ENCODE data around the gene SAP30.

SAP30 gene

DNA sequence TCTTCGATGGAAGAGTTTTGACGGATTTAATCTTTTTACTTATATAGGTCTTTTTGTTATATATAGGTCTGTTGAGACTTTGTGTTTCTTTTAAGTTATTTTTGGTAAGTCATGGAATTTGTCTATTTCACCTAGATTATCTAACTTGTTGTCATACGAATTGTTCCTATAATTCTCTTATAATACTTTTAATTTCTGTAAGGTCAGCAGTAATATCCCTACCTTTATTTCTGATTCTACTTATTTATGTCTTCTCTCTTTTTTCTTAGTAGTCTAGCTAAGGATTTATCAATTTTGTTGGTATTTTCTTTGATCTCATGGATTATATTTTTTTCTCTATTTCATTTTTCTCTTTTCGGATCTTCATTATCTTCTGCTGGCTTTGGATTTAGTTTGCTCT is 11.6 kb downstream of the SAP30 start:
- TF ChIP-seq, protein P1, sequence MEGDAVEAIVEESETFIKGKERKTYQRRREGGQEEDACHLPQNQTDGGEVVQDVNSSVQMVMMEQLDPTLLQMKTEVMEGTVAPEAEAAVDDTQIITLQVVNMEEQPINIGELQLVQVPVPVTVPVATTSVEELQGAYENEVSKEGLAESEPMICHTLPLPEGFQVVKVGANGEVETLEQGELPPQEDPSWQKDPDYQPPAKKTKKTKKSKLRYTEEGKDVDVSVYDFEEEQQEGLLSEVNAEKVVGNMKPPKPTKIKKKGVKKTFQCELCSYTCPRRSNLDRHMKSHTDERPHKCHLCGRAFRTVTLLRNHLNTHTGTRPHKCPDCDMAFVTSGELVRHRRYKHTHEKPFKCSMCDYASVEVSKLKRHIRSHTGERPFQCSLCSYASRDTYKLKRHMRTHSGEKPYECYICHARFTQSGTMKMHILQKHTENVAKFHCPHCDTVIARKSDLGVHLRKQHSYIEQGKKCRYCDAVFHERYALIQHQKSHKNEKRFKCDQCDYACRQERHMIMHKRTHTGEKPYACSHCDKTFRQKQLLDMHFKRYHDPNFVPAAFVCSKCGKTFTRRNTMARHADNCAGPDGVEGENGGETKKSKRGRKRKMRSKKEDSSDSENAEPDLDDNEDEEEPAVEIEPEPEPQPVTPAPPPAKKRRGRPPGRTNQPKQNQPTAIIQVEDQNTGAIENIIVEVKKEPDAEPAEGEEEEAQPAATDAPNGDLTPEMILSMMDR (IDR thresholded peaks at IDR 0.05) = no peak
- TF ChIP-seq ZFX (IDR thresholded peaks at IDR 0.05; ENCODE audit: borderline replicate concordance) = no peak
- no peak overlapping the region for H3K27ac ChIP-seq

DNA sequence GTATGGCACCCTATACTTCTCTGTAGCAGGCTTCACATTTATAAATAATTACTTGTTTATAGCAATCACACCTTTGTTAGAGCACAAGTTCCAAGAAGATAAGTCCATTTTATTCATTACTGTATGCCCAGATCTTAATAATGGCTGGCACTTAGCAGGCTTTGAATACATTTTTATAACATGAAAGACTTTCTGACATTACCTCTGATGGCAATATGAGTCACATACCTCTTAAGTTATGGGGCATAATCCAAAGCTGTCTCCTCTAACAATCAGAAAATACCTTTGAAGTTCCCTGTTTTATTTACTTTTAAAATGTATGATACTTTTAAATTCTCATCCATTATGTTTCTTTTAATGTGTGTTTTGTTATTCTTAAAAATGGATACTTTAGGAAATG is 16.0 kb downstream of the SAP30 start:
- no peak for TF ChIP-seq ZFX (IDR thresholded peaks at IDR 0.05; ENCODE audit: borderline replicate concordance)
- TF ChIP-seq, protein P1 (IDR thresholded peaks at IDR 0.05) = no peak

GRCh38 chr4:173391701-173392100 is 20.9 kb downstream of the SAP30 start:
- no peak for TF ChIP-seq ZFX (IDR thresholded peaks at IDR 0.05; ENCODE audit: borderline replicate concordance)
- TF ChIP-seq, protein P1 (IDR thresholded peaks at IDR 0.05) = no peak

More for the DNA sequence above, 16.0 kb downstream of the SAP30 start:
- H3K27ac ChIP-seq = no peak overlapping the region

DNA sequence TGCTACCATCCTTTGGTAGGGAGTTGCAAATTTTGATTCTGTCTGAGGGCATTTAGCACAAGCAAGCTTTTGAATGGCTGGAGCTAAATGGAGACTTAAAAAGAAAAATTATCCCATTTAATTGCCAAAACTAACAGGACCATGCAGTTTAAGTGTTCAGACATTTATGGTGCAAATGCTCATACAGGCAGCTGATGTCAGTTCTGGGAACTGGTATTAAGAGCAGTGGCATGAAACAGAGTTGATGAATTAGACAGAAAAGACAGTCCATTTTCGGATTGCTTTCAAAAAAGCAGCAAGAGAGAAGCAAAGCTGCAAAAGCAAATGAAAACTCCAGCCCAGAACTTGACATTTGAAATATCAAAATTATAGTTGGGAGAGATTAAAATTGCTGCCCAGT is 26.9 kb downstream of the SAP30 start:
- TF ChIP-seq, protein P1 (IDR thresholded peaks at IDR 0.05) = no peak
- H3K27ac ChIP-seq = no peak overlapping the region

More at GRCh38 chr4:173391701-173392100, 20.9 kb downstream of the SAP30 start:
- H3K27ac ChIP-seq = no peak overlapping the region

- TF ChIP-seq, protein P1 (IDR thresholded peaks at IDR 0.05) = no peak
- no peak for TF ChIP-seq ZFX (IDR thresholded peaks at IDR 0.05; ENCODE audit: borderline replicate concordance)
- H3K27ac ChIP-seq = no peak overlapping the region
Measured at GRCh38 chr4:173398220-173398619, 27.5 kb downstream of the SAP30 start.

DNA sequence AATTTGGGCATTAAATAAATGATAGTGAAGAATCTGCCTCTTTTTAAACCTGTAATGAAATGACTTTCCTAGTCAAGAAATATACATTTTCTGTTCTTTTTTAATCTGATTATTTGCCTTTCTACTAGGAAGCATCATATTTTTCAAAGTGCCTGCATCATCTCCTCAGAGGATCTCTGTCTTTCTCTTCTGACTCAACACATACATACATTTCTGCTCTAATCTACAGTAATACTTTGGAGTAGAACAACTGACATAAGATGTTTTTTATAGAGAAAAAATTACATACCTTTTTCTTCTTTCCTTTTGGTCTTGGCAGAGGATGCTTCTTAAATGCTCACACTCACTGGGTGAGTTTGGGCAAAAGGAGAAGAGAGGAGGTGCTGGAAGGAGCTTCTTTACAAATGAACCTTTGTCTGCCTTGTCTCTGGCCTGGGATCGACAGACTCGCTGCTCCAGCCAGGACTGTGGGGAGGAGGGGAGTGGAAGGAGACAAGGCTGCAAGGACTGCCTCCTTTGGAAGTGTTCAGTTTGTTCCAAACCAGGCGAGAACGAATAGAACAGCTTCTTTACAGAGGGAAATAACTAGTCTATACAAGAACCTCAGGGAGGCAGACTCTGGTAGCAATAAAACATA is 28.1 kb downstream of the SAP30 start, which contains the start of gene SCRG1:
TSS of gene SCRG1 (minus strand) at position 338 of the 637 bp plus-strand sequence. CDS start 7,702 bp downstream, outside the sequence.
- TF ChIP-seq, protein P1 (IDR thresholded peaks at IDR 0.05) = no peak
- TF ChIP-seq ZFX (IDR thresholded peaks at IDR 0.05; ENCODE audit: borderline replicate concordance) = no peak
- no peak within 1 kb of the TSS for H3K27ac ChIP-seq

DNA sequence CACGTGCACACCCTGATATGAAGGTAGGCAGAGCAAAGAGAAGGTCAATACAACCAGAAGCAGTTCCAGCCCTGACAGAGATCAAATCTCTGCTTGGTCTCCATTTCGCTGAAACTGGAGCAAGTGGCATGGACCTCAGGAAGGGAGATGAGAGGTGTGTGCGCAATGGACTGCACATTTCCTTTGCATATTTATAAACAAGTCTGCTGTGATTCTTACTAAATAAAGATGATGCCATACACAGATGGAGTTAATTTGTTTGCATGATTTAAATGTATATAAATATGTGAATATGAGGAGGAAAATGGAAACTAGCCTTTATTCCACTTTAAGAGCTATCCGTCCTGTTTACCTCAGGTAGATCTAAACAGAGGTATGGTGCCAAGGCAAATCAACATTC is 30.3 kb downstream of the SAP30 start:
- TF ChIP-seq ZFX (IDR thresholded peaks at IDR 0.05; ENCODE audit: borderline replicate concordance) = no peak
- TF ChIP-seq, protein P1 (IDR thresholded peaks at IDR 0.05) = no peak
- no peak overlapping the region for H3K27ac ChIP-seq

Data from 22Rv1 (cell line).